GM18505 (cell line): ENCODE results near the gene ASXL1.

Source experiments
- ATAC-seq: cut with Tn5 transposase; IDR thresholded peaks from one replicate; pipeline ENCODE4 v1.9.1; 2021; ENCODE audit not compliant: unreplicated experiment
- POLR2A ChIP-seq: IDR thresholded peaks from 4 replicates; pipeline ENCODE4 v1.6.1; 2011; ENCODE audit warnings: borderline replicate concordance; ENCODE audit not compliant: insufficient read depth, insufficient read length; ENCODE audit errors: extremely low read depth

The ASXL1 gene

DNA sequence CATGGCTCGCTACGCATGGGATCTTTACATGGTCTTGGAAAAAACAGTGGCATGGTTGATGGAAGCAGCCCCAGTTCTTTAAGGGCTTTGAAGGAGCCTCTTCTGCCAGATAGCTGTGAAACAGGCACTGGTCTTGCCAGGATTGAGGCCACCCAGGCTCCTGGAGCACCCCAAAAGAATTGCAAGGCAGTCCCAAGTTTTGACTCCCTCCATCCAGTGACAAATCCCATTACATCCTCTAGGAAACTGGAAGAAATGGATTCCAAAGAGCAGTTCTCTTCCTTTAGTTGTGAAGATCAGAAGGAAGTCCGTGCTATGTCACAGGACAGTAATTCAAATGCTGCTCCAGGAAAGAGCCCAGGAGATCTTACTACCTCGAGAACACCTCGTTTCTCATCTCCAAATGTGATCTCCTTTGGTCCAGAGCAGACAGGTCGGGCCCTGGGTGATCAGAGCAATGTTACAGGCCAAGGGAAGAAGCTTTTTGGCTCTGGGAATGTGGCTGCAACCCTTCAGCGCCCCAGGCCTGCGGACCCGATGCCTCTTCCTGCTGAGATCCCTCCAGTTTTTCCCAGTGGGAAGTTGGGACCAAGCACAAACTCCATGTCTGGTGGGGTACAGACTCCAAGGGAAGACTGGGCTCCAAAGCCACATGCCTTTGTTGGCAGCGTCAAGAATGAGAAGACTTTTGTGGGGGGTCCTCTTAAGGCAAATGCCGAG is 78.2 kb downstream of the ASXL1 start:
- TF ChIP-seq POLR2A: no peak
- ATAC-seq: no peak

DNA sequence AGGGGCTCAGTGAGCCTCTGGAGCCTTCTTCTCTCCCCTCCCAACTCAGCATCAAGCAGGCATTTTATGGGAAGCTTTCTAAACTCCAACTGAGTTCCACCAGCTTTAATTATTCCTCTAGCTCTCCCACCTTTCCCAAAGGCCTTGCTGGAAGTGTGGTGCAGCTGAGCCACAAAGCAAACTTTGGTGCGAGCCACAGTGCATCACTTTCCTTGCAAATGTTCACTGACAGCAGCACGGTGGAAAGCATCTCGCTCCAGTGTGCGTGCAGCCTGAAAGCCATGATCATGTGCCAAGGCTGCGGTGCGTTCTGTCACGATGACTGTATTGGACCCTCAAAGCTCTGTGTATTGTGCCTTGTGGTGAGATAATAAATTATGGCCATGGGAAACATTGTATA is 78.8 kb downstream of the ASXL1 start:
- ATAC-seq: no peak
- no peak for TF ChIP-seq POLR2A

DNA sequence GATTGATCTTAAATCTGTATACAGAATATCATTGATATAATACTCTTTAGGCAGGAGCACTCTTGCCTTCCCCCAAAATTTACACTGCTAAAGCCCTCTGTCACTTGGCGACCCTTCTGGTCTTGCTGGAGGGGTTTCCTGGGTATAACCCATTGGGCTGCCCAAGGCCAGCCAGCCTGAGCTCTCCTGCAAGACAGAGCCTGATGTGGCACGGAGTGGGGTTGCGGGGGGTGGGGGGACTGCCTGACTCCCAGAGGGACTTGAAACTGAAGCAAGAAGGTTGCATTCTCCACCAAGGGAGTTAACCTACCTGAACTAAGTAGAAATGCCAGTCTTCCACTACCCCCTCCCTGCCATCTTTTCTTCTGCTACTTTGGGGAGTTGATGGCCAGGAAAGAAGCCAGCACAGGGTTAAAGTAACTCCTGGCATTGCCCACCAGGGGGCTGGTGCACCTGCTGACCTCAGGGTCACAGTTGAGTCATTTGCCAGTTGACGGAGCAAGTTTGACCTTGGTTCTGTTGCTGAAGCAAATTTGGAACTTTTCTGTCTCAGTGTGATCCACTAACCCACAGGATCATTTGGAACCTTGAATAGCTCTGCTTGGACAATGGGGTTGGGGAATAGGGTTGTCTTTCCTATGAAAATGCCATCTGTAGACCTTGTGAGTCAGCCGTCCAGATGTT is 79.4 kb downstream of the ASXL1 start:
- TF ChIP-seq POLR2A: no peak
- no peak for ATAC-seq

DNA sequence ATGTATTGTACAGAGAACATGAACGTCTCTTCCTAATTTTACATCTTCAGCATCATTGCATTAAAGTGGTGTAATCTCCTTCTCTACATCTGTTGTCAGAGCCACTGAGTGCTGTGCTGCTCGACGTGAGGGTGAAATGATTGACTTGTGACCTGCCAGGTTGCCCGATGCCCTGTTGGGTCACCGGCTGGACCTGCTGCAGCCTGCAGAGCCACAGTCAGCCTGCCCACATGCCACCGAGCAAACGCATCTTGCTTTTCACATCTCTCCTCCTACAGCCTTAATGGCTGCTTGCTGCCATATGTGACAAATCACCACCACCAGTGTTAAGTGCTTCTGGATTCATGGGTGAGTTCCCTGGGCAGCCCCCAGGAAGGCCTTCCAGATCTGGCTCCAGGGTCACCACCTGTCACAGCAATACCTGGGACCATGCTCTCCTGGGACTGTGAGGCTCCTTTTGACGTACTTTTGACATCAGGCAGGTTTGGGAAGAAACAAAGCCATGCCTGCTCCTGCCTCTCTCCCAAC is 80.3 kb downstream of the ASXL1 start:
- no peak for ATAC-seq
- no peak for TF ChIP-seq POLR2A

DNA sequence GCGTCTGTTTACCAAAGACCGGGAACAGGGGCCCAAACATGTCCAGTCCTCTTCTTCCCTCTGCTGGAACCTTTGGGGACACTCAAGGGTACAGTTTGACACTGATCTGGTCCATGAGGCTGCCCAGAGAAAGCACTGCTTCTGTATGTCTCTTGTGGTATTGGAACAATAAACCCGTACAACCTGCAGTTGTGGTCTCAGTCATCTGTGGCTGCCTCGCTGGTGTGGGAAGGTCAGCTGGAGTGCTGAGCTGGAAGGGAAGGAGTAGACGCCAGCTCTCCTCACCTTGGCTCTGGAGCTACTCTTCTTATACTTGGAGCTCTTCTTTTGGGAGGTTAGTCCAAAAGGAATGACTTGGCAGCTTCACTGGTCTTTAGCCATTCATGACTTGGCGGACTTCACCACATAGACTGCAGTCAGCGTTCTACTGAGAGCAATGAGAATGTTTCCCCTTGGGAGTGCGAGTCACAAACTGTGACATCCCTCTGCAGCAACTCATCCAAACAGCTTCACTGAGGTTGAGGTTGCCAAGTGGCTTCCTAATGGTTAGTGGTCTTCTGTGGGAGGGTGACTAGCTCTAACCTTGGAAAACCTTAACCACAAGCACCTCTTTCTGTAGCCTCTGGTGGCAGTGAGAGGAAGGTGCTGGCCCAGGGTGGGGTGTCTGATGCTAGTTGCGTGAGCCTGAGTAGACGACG is 81.2 kb downstream of the ASXL1 start:
- no peak for TF ChIP-seq POLR2A
- ATAC-seq: no peak

DNA sequence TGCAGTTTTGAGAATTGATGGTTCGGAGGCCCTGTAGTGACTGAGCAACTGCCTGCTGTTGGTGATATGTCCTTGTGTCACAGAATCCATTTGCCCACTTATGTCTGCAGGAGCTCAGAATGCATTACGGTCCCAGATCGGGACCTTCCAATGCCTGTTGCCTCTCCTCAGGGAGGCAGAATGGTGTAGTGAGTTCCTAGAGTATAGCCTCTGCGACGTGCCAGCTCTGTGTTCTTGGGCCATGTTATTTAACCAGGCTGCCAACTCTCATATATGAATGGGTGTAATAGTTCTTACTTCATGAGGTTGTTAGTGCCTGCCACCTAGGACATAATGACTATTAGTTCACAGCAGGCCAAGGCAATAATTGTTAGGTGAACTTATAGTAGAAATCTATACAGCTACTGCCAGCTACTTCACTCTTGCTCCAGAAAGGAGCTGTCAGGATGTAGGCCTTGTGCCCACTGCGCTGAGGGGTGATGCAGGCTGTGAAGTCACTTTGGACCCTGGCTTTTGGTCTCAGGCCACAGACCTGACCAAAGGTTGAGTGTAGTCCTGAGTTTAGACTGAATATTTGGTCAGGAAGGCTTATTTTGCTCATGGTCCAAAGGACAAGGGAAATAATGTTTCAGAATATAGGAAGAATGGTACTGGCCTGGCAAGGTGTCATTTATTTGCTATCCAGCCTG is 82.1 kb downstream of the ASXL1 start:
- TF ChIP-seq POLR2A: no peak
- no peak for ATAC-seq

DNA sequence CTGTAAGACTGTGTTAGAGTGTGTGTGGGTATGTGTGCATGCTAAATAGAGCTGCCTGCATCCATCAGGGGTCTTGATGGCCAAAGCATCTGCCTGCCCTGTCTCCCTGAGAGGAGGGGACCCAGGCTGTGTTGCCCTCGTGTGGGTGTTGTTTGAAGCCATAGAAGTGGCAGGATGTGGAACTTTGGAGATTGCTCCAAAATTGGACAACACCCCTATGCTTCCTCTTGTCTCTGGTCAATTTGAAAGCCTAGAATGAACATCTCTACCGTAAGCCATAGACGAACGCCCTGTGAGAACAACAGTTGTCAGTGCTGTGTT is 82.6 kb downstream of the ASXL1 start:
- no peak for TF ChIP-seq POLR2A
- no peak for ATAC-seq

DNA sequence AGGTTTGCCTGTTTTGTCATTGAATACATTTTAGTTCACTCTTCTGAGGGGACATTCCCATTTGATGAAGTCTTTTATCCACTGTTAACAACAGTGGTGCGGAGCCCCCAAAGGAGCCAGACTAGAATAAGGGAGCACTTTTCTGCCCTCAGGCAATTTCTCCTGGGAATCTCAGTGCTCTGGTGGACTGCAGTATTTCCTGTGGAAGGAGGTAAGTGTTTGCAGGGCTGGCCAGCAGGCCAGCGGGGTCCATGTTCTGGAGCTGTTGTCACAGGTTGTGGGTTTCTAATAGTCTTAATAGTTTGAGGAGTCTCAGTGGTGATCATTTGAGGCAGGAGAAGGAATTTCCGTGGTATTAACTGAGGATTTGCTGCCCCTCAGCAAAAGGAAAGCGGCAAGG is 83.5 kb downstream of the ASXL1 start:
- ATAC-seq: no peak
- TF ChIP-seq POLR2A: no peak

DNA sequence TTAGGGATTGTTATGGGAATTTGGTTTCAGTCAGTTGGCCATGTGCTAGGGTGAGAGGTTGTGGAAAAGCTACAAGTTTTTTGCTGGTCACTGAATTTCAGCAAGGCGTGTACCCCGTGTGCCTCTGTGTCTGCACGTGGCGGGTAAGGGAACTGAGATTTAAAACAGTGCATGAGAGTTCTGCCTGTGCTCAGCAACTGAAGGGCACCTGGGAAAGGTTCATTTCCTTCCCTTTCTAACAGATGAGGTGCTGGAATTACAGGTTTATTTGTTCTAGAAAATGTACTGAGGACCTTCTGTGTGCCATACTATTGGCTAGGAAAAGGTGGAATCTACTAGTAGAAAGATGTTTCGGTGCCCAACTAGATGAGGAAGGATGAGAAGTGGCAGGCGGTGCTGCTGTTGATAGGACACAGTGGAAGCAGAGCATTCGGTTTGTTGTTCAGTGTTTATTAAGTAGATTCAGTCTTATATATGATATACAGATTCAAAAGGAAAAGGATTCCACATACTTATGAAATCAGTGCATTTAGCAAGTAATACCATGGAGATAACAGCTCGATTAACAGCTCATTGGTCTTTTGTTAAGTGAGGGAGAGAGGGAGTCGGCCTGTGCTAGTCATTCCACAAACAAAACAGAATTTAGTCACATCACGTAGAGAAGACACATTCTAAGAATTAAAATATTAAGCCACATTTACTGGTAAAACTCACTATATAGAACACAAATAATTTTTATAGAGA is 84.7 kb downstream of the ASXL1 start:
- no peak for ATAC-seq
- TF ChIP-seq POLR2A: no peak

DNA sequence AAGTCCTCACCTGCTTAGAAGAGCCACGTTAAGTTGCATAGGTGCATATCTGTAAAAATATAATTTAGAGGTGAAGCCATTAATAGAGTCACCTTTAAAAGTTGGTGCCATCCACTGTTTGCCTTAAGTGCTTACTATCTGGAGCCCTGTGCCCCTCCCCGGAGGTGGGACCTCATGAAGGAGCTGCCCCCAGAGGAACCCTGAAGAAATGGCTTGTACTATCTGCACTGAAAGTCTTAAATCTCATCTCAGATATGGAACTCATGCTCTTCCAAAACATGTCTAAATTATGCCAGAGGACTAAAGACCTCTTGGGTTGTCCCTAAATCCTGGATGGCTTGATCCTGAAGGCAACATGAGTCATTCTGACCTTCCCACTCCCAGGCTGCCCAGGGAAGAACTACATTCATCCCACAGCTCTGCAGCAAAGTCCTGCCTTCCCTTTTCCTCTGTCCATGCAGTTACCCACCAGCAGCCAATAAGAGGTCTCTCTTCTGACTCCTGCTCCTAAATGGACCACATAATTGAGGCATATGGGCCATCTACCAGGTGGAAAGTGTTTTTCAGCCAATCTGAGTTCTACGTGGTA is 85.3 kb downstream of the ASXL1 start:
- ATAC-seq: no peak
- TF ChIP-seq POLR2A: no peak

DNA sequence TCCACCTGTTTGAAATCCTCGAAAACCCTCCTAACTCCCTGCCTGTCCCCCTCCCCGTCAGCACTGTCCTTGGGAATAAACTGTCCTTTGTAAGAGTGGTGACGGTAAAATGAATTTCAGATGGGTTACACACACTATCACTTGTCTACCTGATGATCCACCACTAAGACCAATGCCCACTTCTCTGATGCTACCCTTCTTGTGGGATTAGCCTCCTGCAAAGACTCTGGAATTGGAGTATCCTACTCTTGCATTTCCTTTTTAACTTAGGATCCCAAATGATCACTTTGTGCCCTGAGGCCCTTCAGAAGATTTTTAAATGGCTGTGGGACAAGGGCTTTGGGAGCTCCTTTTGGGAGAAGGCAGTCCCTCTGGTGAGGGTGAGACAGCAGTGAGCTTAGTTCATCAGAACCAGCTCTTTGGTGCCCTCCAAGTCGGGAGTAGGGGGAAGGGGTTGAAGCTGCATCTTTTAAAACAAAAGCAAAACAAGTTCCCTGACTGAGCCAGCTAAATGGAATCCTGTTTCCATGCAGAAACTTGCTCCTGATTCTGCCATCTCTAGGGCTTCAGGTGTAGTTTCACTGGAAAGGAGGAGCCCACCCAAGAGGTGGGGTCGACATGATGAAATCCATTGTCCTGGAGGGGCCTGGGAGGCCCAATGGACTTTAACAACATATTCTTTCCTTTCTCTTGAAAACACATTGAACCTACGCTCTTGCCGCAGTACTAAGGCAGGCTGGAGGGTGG is 86.5 kb downstream of the ASXL1 start:
- TF ChIP-seq POLR2A: no peak
- ATAC-seq: no peak
